Activated CD4-positive, alpha-beta T cell treated with anti-CD3 and anti-CD28 coated beads, Interleukin-2, Interleukin-6, amounts not matched to agents 100 ng/mL and 50 ng/mL, durations not matched to agents 16 hours and 8 hours (primary cell): ENCODE results near the gene FAM181A.
A peak's percentile ranks its signal among the peaks of the same experiment; 100 is the strongest.

Source experiments
- DNase-seq: peaks from one replicate; pipeline ENCODE4 v3.0.0-alpha.2; 2020

FAM181A gene

DNA sequence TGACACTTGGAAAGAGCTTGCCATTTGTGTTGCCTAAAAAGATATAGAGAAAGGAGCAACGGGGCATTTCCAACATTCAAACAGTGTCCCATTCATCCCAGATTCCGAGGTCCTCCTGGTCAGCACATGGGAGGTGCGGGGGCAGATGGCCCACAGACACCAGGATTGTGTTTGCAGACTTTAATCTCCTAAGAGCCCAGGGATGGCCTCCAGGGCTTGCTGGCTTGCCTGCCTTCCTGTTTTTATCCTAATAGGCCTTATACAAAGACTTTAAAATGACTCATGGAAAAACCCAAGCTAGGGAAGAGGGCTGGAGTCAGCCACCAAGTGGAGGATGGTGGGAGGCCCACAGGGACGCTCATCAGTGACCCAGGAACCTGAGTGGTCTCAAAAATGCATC is 21.5 kb upstream of the FAM181A start:
- no peak for DNase-seq

DNA sequence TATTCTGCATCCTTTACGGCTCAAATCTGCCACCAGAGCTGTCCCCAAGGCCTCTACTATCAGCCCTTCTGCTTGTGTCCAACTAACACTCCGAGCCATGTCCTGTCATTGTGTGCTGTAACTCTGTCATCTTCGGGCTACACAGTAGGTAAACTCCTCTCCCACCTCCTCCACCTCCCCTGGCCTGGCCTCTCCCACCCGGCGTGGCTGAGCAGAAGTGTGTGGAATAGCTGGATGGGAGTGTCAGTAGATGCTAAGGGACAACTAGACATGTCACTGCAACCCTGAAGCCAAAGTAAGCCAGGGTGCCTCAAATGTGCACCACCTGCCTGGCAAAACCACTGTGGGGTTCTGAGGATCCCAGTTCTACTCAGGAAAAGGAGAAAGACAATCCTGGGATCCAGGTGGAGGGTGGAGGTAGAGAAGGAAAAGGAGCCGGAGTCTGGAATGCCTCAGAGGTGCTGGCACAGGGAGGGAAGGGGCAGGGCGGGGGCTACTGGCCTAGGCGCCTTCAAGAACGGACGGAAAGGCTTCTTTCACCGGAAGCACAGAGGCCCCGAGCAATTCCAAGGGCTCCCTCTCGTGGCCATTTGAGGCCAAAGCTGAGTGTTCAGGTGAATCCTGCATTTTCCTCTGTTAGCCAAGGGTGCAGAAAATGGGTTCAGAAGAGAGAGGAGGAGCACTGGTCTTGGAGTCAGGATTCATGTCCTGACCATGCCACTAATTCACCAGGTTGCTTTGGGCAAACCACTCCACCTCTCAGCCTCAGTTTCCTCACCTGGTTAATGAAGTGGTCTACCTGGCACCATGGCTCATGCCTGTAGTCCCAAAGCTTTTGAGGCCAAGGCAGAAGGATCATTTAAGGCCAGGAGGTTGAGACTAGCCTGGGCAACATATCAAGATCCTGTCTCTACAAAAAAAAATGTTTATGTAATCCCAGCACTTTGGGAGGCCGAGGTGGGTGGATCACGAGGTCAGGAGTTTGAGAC is 20.5 kb upstream of the FAM181A start:
- DNase-seq, result peak; percentile 85

DNA sequence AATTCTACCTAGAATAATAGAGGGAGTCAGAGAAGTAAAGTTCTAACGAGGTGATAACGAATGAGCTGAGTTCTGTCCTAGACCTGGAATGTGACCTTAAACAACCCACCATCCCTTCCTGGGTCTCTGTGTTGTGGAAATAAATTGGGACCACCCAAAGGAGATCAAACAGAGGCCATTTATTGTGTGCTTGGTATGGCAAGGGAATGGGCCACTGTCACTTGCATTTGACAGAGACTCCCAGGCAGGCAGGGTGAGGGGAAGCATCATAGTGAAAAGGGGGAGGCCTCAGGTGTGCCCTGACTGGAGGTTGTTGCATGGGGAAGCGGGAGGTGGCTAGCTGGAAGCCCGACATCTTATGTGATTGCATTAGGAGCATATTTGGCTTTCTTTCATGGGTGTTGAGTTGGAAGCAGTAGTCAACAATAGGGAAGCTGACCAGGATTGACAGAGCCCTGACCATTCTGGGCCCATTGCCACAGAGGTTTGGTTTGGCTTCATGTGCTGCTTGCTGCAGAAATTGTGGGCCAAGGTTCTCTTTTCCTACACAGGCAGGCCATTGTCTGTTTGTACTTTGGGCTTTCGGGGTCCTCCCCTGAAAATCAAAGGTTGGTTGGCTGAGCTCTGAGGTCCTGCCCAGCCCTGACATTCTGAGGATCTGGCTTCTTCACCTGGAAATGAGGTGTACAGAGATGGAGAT is 17.6 kb upstream of the FAM181A start:
- DNase-seq, result no peak

DNA sequence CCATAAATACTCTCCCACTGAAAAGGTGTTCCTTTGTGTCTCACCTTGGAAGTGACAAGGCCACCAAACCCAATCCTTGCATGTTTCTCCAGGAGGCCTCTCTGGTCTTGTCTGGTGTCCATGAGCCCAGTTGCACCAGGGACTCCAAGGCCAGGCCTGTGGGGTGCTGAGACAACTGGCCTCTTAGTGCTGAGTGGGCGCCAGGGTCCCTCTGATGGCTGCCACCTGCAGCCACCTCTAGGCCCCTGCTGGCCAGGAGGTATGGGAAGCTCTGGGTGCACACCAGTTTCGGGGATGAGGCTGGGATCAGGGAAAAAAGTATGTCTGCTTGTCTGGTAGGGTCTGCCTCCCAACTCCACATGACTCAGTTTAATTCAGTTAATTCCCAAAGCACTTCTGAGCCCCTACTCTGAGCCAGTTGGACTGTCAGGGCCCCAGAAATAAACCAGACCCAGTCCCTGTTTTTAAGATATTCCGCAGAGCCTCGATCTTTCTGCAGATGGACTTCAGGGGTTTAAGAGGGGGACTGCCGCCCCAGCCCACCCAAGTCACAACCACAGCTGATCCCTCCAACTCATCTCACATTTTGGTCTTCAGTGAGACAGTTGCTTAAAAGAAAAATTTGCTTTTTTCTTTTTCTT is 15.0 kb upstream of the FAM181A start:
- DNase-seq, result no peak

DNA sequence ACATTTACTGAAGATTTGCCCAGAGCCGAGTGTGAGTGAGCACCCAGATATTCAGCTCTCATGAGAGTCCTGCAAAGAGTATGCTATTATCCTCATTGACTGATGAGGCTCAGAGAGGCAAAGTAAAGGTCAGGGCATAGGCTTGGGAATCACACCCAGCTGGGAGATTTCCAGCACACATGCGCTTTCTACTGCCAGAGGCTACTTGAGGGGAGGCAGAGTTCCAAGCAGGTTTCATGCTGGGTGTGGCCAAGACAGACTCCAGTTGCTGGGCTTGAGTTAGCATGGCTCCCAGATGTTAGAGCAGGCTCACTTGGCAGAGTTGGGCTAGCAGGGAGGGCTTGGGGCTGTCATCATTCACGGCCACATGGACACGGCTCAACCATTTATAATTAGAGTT is 14.4 kb upstream of the FAM181A start:
- DNase-seq, result no peak

DNA sequence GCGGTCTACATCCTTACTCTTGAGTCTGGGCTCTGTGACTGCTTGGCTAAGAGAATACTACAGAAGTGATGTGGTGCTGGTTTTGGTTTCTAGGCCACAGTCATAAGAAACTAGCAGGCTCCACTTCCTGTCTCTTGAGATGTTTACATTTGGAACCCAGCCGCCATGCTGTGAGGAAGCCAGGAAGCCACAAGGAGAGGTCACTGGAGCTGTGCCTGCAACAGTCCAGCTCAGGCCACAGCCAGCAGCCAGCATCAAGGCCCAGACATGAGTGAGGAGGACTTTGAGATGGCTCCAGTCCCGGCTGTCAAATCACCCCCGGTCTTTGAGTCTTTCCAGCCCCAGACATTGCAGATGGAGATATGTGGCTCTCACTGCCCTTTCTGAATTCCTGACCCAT is 12.9 kb upstream of the FAM181A start:
- peak; percentile 58 for DNase-seq

DNA sequence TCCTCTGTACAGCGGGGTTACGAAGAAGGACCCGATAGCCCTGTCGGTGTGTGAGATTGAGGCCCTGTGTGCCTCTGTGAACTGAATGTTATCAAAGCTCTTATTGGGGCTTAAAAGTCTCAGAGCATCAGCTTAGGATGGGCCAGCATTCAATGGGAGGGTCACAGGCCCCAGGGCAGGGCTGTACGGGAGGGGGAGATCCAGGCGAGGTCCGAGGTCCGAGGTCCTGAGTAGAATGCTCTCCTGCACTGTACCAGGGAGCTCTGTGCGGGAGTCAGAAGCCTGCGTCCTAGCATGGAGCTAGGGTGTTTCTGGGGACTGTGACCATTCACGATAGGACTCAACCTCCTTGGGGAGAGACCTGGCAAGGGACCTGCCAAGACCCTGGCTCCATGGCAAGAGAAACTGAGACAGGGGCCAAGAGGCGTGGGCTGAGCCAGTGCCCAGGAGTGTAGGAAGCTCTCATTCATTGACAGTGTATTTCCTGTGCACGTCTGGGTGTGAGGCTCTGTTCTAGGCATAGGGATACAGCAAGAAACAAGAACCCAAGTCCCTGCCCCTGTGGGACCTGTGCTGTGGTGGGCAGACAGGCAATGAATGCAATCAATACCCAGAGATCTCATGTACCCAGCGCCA is 12.0 kb upstream of the FAM181A start:
- DNase-seq, result no peak

DNA sequence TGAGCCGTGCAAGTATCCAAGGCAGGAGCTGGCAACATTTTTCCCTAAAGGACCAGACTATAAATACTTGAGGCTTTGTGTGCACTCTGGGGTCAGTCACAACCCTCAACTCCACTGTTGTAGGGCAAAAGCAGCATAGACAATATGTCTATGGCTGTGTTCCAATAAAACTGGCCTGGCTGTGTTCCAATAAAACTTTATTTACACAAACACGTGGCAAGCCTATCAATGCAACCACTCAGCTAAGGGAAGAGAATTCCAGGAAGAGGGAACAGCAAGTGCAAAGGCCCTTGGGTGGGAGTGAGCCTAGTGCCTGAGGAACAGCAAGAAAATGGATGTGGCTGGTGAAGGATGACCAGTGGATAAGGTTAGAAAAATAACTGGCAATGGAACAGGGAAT is 11.3 kb upstream of the FAM181A start:
- no peak for DNase-seq

DNA sequence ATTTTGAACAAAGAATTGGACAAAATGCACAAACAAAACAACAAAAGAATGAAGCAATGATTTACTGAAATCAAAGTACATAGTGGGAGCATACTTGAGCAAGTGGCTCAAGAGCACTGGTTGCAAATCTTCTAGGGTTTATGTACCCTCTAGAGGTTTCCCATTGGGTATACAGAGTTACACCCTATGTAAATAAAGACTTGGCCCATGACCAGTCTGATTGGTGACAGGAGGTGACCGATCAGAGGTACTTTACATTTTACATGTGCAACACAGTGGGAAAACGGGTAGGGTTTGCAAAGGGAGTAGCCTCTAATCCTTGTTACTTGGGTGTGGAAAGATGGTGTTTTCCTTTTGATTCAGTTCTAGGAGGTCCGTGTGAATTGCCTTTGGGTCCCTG is 10.6 kb upstream of the FAM181A start:
- no peak for DNase-seq

DNA sequence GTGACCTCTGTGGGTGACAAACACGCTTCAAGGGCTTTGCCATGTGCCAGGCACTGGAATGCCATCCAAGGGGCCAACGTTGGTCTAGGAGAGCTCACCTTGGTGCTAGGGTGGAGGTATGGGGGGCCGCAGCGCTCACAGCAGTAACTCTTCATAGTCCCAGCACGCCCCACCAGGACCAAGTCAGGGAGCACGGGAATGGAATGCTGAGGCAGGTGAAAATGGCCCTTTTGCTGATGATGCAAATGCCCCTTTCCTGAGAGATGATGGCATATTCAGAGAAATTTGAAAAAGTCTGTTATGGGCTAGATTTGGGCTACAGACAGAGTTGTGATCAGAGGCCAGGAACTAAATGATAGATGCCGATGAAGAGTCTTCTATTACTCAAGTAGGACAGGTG is 10.0 kb upstream of the FAM181A start:
- DNase-seq, result no peak

DNA sequence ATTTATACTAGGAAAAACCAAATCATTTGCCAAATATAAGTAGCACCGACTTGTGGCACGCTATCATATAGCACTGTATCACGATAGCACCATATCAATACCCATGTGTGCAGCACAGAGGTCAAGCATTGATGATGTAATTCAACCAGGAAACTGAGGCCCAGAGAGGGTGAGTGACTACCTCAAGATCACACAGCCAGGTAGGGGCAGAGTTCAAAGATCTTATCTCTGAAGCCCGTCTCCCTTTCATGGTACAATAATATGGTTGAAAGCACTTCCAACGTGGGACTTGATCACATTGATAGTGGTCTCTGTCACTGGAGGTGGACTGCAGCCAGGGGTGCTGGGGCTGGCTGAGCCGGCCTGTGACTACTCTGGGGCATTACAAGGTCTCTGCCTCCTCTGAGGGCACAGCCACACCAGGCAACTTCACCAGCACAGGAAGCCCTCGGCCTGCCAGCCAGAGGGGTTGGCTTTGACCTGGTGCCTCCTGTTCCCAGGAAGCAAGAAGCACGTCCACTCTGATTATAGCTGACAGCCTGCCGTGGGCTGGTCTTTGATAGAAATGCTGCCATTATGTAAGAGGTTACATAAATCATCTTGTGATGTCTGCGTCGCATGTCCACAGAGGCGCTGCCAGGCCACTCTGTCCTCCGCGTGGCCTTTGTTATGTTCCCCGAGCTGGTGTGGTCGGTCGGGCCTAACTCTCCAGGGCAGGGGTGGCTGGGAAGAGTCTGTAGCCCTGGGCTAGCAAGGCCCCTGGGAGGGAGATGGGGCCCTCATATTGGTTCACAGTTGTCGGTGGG is 5.9 kb upstream of the FAM181A start:
- no peak for DNase-seq

DNA sequence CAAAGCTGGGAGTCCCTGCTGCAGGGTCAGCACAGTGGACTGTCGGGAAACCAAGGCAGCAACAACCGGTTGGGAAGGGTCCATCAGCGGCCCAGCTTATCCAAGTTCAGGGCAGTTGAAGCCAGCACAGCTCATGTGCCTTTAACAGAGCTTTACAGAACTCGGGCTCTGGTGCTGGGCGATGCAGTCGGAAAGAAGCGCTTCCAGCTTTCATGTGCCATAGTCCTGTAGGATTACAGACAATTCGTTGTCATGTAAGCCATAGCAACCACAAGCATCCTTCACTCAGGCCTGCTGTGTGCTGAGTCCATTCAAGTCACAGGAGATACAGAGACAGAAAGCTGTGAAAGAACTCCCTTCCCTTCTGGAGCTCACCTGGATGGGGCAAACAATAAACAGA is 3.5 kb upstream of the FAM181A start:
- DNase-seq, result no peak

DNA sequence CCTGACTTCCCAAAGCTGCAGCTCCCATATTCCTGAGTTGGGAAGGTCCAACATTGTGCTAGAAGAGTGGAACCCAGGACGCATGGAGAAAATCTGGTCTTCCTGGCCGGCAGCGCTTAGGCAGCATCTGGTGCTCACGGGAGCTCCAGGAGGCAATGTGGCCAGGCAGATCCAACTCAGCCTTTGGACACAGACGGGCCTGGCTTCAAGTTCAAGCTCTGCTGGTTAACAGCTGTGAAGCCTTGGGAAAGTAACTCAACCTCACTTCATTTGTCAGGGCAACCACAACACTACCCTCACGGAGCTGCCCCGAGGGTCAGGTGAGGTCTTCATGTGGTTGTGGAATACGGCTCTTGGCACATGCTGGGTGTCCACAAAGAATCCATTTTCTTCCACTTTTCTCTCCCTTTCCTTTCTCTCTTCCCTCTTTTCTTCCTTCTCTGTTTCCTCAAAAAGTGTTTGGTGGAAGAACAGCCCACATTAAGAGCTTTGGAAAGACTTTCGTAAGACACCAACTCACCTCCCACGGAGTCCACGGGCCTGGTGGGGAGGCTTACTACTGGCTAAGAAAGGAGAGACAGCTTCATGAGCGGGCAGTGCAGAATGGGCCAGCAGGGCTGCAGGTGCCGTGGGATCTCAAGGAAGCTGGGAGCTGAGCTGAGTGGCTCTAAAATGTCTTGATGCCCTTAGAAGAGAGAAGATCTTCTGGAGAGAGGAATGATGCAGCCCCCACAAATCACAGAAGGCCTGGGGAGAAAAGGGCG is 2.4 kb upstream of the FAM181A start:
- DNase-seq, result no peak

DNA sequence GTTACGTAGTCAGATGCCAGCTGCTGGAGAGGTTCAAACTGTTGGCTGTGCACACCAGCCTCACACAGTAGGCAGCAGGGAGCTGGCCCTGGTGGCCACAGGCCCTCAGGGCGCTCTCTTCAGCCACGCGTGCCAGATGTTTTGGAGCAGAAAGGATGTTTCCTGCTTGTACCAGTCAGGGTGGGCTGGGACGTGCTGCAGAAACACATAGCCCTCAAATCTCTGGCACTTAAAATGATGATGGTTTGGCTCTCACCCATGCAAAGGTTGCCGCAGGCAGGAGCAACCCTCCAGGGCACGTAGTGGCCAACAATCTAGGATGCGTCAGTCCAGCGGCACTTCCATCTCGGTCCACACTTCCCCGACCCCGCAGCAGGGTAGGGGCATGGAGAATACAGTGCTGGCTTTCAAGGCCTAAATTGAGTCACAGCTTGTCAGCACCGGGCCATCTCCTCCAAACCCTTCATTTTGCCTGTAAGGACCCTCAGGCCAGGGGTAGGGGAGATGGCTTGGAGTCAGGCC is 1.7 kb upstream of the FAM181A start:
- no peak for DNase-seq

DNA sequence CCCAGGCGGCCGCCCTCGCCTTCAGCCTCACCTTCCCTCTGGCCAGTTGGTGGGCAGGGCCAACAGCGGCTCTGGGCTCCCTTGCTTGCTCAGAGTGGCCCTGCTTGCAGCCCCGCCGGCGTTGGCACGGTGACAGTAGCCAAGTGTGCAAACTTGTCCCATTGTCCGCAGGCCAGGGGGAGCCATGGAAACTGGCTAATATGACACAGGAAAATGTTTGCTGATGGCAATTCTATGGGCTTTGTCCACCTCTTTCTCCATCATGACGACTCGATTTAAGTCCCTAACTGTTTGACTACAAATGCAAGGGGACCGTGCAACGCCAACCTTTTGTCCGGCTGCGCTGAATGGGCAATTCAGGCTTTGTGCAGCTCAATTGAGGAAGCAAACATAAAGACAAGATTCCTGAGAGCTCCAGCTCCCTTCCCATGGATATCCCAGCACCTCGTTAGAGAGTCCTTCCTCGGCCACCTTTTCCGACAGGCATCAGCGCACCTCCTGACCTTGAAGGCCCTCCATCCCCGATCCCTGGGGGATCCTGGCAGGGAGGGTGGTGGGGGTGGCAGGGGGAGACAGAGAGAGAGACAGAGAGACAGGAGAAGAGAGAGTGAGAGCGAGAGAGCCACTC is 785 bp upstream of the FAM181A start:
- no peak for DNase-seq

DNA sequence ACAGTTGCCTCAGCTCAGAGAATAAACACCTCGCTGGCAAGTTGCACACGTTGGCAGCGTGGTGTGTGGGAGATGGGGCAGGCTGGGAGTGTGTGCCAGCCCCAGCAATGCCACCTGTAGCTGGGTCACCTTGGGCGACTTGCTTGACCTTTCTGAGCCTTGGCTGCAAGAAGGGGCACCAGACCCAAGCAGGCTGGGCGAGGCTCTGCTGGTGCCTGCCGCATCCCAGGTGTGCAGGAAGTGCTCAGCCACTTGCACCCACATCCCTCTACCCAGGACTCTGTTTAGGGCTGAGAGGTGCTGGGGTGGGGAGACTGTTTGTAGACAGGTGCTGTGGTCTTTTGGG is 629 bp downstream of the FAM181A start:
- no peak for DNase-seq

DNA sequence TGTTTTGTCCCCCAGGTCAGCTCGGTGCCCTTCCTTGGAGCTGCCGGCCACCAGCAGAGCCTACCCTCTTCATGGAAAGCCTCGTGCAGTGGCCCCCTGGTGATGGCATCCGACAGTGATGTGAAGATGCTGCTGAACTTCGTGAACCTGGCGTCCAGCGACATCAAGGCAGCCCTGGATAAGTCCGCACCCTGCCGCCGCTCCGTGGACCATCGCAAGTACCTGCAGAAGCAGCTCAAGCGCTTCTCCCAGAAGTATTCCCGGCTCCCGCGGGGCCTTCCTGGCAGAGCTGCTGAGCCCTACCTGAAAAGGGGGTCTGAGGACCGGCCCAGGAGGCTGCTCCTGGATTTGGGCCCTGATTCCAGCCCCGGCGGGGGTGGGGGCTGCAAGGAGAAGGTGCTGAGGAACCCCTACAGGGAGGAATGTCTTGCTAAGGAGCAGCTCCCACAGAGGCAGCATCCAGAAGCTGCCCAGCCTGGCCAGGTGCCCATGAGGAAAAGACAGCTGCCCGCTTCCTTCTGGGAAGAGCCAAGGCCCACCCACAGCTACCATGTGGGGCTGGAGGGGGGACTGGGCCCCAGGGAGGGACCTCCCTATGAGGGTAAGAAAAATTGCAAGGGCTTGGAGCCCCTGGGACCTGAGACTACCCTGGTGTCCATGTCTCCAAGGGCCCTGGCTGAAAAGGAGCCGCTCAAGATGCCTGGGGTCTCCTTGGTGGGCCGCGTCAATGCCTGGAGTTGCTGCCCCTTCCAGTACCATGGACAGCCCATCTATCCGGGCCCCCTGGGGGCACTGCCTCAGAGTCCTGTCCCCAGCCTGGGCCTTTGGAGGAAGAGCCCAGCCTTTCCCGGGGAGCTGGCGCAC is 1.3 kb downstream of the FAM181A start:
- no peak for DNase-seq

DNA sequence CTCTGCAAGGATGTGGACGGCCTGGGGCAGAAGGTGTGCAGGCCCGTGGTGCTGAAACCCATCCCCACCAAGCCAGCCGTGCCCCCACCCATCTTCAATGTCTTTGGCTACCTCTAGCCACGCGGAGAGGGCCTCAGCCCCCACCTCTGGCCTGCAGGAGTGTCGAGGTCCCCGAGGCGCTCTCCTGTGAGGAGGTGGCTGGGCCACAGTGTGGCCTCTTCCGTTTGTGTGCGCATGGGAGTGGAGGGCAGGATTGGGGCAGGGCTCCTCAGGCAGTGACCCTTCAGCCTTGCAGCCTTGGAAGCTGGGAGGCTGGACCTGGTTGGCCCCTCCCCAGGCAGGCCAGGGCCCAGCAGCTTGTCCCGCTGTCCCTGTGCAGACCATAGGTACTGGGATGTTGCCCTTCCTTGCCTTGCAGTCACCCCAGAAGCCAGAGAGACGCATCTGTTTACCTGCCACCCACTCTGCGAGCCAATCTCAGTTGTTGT is 1.9 kb downstream of the FAM181A start:
- DNase-seq, result no peak

DNA sequence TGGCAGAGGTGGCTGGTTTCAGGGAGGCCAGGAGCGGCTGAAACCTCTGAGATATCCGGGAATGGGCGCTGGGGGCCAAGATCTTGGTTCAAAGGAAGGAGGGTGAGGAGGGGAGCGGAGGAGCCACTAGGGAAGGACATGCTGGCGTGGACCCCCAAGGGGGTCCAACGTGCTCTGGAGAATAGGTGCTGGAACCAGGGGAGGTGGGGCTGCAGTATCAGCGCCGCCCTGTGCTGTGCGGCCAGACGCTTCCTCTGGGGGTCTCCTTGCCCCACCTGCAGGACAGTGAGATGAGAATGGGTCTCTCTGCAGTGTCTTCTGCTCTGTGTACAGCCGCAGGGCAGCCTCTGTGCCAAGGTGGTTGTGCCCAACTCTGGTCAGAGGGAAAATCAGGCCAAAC is 2.5 kb downstream of the FAM181A start:
- no peak for DNase-seq
